CD4-positive, alpha-beta T cell treated with Interleukin-17A for 1 hour (primary cell): ENCODE results near the gene PMPCA.
A peak's percentile ranks its signal among the peaks of the same experiment; 100 is the strongest.

ENCODE experiments used
- DNase-seq: peaks from one replicate; pipeline ENCODE4 v3.0.0-alpha.2; 2020

The PMPCA gene

DNA sequence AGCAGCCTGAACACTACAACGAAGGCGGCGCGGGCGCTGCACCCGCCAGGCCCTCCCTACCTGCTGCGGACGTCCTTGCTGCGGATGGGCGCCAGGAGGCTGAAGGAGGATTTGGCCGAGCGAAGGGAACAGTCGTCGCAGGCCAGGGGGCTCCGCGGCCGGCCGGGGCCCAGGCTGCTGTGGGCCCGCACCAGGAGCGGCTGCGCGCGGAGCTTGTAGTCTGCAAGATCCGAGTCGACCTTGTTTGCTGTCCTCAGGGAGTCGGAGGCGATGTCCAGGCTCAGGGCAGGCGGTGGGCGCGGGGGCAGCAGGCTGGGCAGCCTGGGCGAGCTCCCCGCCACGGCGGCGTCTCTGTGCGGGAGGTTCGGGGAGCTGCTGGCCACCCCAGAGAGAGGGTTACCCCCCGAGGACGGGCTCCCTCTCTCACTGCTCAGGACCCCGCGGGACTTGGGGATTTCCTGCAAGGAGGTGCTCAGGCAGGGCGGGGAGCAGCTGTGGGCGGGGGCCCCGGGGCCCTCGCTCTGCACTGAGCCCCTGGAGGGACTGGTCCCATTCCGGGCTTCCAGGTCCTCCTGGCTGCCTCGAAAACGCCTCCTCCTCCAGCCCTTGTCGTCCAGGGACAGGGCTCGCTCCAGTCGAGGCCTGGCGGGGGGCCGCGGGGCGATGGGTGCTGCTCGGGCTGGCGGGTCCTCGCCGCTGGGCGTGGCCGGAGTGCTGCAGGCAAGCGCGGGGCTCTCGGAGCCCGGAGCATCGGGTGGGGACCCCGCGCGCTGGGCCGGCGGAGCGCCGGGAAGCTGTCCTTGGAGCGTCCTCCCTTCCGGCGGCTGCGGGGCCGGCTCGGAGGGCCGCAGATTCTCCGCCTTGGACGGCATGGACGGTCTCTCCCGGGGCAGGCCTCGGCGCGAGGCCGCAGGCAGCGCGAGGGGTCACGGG is 28.4 kb downstream of the PMPCA start:
- peak; percentile 57 for DNase-seq

GRCh38 chr9:136439481-136440408 is 29.3 kb downstream of the PMPCA start, which contains the start of gene INPP5E:
Gene INPP5E (minus strand): TSS chr9:136439845. CDS start chr9:136439419, 426 bp downstream.
- peak; percentile 85 for DNase-seq

GRCh38 chr9:136441191-136441680 is 30.8 kb downstream of the PMPCA start:
- no peak for DNase-seq

GRCh38 chr9:136441681-136442245 is 31.3 kb downstream of the PMPCA start:
- DNase-seq = no peak

- DNase-seq = no peak
Observed at GRCh38 chr9:136442265-136442664, 31.8 kb downstream of the PMPCA start.

DNA sequence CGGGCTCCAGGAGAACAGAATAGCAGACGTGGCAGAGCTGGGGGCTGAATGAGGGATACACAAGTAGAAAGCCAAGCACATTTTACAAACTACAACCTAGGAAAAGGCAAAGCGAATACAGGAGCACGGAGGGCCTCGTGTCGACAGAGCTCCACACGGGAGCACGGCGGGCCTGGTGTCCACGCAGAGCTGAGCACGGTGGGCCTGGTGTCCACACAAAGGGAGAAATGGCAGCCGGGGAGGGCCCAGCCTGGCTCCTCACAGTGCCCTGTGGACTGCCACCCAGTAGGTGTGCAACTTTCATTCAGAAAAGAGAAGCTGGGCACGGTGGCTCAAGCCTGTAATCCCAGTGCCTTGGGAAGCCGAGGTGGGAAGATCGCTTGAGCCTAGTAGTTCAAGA is 32.6 kb downstream of the PMPCA start:
- no peak for DNase-seq

DNA sequence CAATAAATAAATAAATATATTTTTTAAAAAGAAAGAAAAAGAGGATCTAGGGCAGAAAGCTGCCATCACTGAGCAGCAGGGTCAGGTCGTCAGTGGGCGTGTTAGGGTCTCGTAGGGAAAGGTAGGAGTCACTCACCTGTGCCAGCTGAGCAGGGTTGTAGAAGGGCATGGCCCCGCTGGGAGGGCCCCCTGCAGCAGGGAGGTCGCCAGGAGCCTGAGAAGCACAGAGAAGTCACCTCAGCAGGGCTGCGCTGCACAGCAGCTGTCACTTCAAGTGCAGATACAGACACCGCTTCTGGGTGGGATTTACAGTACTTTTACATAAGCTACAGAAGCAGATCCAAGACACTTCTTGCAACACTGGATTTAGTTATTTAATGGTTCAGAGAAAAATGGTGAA is 33.2 kb downstream of the PMPCA start:
- DNase-seq = no peak

DNA sequence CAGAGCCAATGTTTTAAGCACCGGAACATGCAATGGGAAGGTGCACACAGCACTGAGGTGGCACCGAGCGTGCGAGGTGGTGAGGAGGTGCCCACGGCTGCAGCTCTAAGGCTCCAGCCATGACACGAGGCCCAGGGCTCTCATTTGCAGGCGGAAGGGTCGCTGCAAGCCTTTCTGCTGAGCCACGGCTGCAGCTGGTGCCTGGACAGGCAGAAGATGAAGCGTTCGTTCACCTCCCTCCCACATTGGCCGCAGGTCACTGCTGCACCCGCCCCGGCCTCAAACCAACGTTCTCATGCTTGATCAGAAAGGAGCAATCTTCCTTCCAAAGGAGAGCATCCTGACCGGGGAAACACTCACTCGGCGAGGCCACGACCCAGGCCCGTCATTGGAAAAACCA is 33.6 kb downstream of the PMPCA start:
- DNase-seq = no peak

- no peak for DNase-seq
Observed at GRCh38 chr9:136445799-136446198, 35.3 kb downstream of the PMPCA start.

DNA sequence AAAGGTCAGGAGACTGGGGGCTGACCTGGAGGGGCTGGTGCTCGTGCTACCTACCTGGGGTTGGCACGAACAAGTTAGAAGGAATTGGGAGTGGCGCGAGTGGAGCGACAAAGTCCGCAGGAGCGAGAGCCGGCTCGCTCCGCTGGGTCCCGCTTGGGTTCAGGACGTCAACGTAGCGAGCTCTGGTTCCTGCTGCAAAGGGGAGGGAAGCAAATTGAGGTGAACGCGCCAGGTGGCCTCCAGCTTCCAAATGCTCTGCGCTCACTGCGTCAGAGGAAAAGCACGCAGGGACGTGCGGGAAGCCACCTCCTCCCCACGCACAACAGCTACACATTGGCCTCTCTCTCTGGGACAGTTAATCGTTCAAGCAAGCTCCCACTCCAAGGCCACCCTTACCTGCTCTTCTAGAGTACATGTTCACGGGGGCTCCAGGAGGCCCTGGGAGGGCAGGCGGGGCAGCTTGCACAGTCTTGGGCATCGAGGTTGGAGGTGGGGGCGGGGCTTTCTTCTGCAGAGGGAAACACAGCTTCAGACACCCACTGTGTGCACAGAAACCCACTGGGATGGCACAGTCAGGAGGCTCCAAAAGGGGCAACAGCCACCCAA is 36.8 kb downstream of the PMPCA start:
- DNase-seq = no peak

GRCh38 chr9:136448655-136449054 is 38.2 kb downstream of the PMPCA start:
- no peak for DNase-seq

- no peak for DNase-seq
Observed at GRCh38 chr9:136451221-136451877, 40.9 kb downstream of the PMPCA start.

- DNase-seq = no peak
Observed at GRCh38 chr9:136453326-136453725, 42.9 kb downstream of the PMPCA start.

DNA sequence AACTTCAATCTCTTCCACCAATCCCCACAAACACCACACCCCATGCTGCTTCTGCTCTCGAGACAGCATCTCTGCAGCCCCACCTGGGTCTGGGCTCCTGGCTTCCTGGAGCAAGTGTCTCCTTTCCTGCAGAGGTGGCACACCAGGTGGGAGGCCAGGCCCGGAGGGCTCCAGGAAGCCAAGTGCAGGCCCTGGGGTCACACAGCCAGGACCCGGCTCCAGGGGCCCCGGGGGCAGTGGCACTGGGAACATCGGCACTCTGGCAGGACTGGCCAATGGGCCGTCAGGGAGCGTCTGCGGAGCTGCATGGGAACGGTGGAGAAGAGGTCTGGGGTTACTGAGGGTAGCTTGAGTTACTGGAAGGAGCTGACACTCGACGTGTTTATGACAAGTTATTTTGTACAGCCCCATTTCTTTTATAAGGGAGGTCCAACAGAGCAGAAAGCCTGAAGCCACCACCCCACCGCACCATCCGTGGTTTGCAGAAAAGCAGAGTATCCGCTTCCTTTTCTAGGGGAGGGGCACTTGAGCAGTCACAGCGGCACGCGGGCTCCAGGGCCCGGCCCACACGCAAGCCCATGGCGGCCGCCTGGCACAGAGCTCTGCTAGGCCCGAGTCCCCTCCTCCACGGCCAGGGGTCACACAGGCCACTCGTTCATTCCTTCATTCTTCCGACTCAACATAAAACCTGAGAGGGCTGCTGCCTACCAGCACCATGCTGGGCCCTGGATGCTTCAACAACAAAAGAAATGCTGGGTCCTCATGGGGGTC is 43.8 kb downstream of the PMPCA start:
- no peak for DNase-seq

- no peak for DNase-seq
Observed at GRCh38 chr9:136455043-136456002, 44.9 kb downstream of the PMPCA start.

GRCh38 chr9:136456258-136456657 is 45.8 kb downstream of the PMPCA start:
- no peak for DNase-seq

- DNase-seq = no peak
Observed at GRCh38 chr9:136457326-136457725, 46.9 kb downstream of the PMPCA start.

- no peak for DNase-seq
Observed at GRCh38 chr9:136459425-136459824, 49.0 kb downstream of the PMPCA start.

- DNase-seq = no peak
Observed at GRCh38 chr9:136460772-136461325, 50.4 kb downstream of the PMPCA start.

GRCh38 chr9:136462664-136463063 is 52.2 kb downstream of the PMPCA start:
- no peak for DNase-seq
